ENCODE results near the gene SENP8.

The SENP8 gene

GRCh38 chr15:72180761-72181324 lies 62.6 kb downstream of the SENP8 start:
- peaks cover 45% of the 10 kb centered on the region for H3K27me3 Mint-ChIP-seq (ENCODE audit: low read depth)
- no peak overlapping the region for H3K4me3 Mint-ChIP-seq
- H3K27ac Mint-ChIP-seq, result no peak overlapping the region
- no peaks in the 10 kb centered on the region for H3K9me3 Mint-ChIP-seq
- peaks cover 3% of the 10 kb centered on the region for H3K4me1 Mint-ChIP-seq
- H3K36me3 Mint-ChIP-seq (ENCODE audit: low read depth), result no peaks in the 10 kb centered on the region
- TF ChIP-seq CTCF (IDR thresholded peaks at IDR 0.05; ENCODE audit: unreplicated experiment in 3 of 3), result no peak

GRCh38 chr15:72182244-72182643 lies 64.0 kb downstream of the SENP8 start:
- Mint-ChIP-seq H3K4me1 (peaks cover 3% of the 10 kb centered on the region), H3K4me3 (no peak overlapping the region), H3K9me3 (no peaks in the 10 kb centered on the region), H3K27me3 (ENCODE audit: low read depth) (peaks cover 50% of the 10 kb centered on the region), H3K27ac (no peak overlapping the region), H3K36me3 (ENCODE audit: low read depth) (no peaks in the 10 kb centered on the region)
- no peak for TF ChIP-seq CTCF (IDR thresholded peaks at IDR 0.05; ENCODE audit: unreplicated experiment in 3 of 3)

- Mint-ChIP-seq H3K27me3 (ENCODE audit: low read depth) (peaks cover 50% of the 10 kb centered on the region), H3K4me1 (peaks cover 3% of the 10 kb centered on the region), H3K36me3 (ENCODE audit: low read depth) (no peaks in the 10 kb centered on the region), H3K4me3 (no peak overlapping the region), H3K27ac (no peak overlapping the region), H3K9me3 (no peaks in the 10 kb centered on the region)
- no peak for TF ChIP-seq CTCF (IDR thresholded peaks at IDR 0.05; ENCODE audit: unreplicated experiment in 3 of 3)
Observed at GRCh38 chr15:72182673-72183072, 64.5 kb downstream of the SENP8 start.

GRCh38 chr15:72183781-72184164 lies 65.6 kb downstream of the SENP8 start:
- Mint-ChIP-seq H3K27ac (no peak overlapping the region), H3K27me3 (ENCODE audit: low read depth) (peaks cover 57% of the 10 kb centered on the region), H3K4me3 (peak overlapping the region in 1 of 3 experiments; percentile 41), H3K4me1 (peaks cover 3% of the 10 kb centered on the region), H3K36me3 (ENCODE audit: low read depth) (no peaks in the 10 kb centered on the region), H3K9me3 (no peaks in the 10 kb centered on the region)
- no peak for TF ChIP-seq CTCF (IDR thresholded peaks at IDR 0.05; ENCODE audit: unreplicated experiment in 3 of 3)

GRCh38 chr15:72184165-72184811 lies 66.1 kb downstream of the SENP8 start:
- Mint-ChIP-seq H3K9me3 (no peaks in the 10 kb centered on the region), H3K27me3 (ENCODE audit: low read depth) (peaks cover 59% of the 10 kb centered on the region), H3K36me3 (ENCODE audit: low read depth) (no peaks in the 10 kb centered on the region), H3K27ac (no peak overlapping the region), H3K4me3 (peak overlapping the region in 1 of 3 experiments; percentile 41), H3K4me1 (peaks cover 3% of the 10 kb centered on the region)
- TF ChIP-seq CTCF (IDR thresholded peaks at IDR 0.05; ENCODE audit: unreplicated experiment in 3 of 3), result no peak

Data from nephron (organoid).